HG03108 (cell line): Measurements from ENCODE around the gene CATSPERB.
"Not testable (repeated sequence)": the region's sequence is repeated elsewhere in the genome, so short reads cannot be mapped to it uniquely, and the experiment has no call there.

Experiments used
- ATAC-seq: cut with Tn5 transposase; IDR thresholded peaks from one replicate; pipeline ENCODE4 v1.9.1; 2021; ENCODE audit warnings: moderate library complexity; ENCODE audit not compliant: unreplicated experiment

Gene CATSPERB

GRCh38 chr14:91732859-91733477 is 1.1 kb upstream of the CATSPERB start:
- ATAC-seq, result no peak

DNA sequence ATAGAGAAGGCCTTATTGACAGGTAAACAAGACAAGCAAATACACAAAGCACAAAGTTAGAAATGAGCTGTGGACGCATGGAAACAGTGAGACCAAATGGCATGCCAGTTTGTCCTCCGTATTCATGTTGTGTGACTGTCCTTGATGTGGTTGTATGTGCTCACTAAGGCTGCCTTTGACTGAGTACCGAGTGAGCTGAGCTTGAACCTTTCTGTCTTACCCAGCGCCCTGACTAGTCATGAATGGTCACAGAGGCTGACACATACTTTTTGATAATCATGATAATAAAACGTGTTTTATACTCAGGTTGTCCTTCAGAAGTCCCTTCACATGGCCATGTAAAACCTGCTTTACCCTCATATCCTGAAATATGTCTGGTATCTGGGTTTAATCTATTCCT is 553 bp upstream of the CATSPERB start:
- ATAC-seq, result no peak

GRCh38 chr14:91731018-91731417 is 868 bp downstream of the CATSPERB start:
- ATAC-seq, result no peak

GRCh38 chr14:91729756-91730155 is 2.1 kb downstream of the CATSPERB start:
- ATAC-seq, result no peak

- no peak for ATAC-seq
Observed at GRCh38 chr14:91728616-91729183, 3.2 kb downstream of the CATSPERB start.

GRCh38 chr14:91727121-91727520 is 4.8 kb downstream of the CATSPERB start:
- ATAC-seq, result no peak

DNA sequence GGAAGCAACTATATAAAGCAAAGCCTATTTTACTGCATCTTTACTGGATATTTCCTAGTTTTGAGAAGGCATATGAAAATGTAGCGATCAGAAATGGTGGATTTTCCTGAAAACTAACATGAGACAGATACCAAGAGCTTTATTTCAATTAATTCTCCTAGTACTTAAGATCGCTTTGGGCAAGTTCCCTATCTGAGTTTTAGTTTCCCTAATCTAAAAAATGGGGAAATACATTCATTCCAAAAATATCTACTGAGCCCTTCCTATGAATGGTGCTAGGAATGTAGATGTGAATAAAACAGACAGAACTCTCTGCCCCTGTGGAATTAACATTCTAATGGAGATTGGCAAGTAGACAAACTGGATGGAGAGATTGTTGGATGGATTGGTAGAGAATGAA is 8.4 kb downstream of the CATSPERB start:
- no peak for ATAC-seq

DNA sequence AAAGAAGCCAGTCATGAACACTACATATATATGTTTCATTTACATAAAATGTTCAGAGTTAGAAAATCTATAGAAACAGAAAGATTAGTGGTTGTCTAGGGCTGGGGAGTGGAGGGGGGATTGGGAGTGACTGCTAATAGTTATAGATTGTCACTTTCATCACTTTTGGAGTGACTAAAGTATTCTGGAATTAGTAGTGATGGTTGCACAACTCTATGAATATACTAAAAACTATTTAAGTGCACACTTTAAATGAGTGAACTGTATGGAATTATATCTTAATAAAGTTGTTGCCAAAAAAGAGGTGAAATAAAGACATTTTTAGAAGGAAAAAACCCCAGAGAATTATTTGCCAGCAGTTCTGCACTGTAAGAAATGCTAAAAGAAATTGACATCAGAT is 9.5 kb downstream of the CATSPERB start:
- no peak for ATAC-seq

GRCh38 chr14:91719839-91720238 is 12.0 kb downstream of the CATSPERB start:
- no peak for ATAC-seq

GRCh38 chr14:91716999-91717398 is 14.9 kb downstream of the CATSPERB start:
- no peak for ATAC-seq

GRCh38 chr14:91714805-91715204 is 17.1 kb downstream of the CATSPERB start:
- no peak for ATAC-seq

DNA sequence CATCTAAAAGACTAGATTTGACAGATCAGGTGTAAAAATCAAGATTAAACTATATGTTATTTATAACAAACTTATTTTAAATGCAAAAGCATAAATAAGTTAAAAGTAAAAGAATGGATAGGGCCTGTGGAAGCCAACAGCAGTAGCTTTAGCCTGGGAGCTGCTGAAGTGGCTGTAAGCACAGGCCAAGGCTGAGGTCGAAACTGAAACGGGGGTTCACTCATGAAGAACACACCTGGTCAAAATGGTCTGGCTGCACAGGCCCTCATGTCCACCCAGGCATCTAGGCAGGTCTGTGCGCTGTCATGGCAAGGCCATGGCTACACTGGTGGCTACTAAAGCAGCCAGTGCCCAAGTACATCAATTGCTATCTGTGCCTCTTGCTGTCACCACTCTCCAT is 23.1 kb downstream of the CATSPERB start:
- ATAC-seq, result no peak

DNA sequence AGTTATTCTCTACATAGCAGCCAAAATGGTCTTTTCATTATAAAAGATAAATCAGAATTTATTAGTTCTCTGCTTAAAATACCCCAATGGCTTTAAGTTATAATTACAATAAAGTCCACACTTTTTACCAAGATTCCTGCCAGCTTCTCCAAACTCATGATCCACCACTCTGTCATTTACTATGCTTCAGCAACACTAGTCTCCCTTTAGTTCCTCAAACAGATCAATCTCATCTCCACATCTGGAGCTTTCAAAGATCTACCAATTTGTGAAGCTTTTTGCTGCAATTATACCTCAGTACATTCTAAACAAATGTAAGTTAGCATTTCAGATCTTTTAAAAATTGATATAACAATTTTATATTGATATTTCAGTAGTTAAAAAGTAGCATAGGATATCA is 24.9 kb downstream of the CATSPERB start:
- ATAC-seq, result no peak

DNA sequence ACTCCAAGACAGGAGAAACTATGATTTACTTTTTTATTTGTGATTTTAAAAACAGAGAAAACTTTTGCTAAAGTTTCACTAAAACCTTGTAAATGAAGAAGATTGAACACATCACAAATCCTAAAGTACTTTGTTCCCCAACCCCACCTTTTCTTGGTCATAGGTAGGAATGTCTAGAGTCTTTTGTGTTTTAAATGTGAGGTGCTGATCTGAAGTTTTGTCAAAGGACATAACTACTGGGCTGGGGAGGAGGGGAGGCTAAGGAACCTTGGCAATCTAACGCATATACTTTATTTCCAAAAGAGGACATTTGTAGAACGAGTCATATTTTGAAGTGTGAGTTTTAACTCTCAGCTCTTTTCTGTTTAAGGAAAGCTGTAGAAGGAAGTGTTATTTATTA is 37.2 kb downstream of the CATSPERB start:
- no peak for ATAC-seq

DNA sequence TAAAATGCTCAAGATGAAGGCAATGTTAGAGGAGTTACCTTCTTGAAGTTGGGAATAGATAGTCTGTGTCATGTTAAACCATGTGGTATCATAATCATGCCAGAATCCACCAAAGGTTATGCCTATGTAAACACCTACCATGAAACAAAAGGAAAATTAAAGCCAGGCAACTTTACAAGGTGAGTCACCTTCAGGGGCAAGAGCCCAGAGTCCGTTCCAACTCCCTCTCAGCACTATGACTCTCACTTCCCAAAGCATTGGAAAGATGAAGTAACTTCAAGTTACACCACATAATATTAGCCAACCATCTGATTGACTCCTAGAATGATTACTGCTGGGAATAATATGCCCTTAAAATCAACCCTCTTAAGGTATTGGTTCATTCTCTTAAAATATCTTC is 38.5 kb downstream of the CATSPERB start:
- ATAC-seq, result no peak

GRCh38 chr14:91692075-91692474 is 39.8 kb downstream of the CATSPERB start:
- no peak for ATAC-seq

DNA sequence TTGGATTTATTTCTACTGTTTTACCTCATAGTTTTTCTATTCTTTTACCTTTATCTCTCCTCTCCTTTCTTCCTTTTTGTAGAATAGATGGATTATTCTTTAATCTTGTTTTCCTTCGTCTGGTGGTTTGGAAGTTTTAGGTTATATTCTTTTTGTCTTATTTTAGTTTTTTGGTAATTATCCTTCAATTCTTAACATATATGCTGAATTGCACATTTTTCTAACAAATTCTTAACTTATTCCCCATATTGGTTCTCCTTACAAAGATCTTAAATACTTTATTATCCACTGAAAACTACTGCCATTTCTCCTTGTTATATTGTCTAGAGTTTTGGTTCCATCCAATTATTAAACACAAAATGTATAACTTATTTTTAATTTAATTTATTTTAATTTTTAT is 42.3 kb downstream of the CATSPERB start:
- no peak for ATAC-seq

- ATAC-seq, result not testable (repeated sequence)
Observed at GRCh38 chr14:91687436-91687835, 44.5 kb downstream of the CATSPERB start.

GRCh38 chr14:91685600-91685999 is 46.3 kb downstream of the CATSPERB start:
- no peak for ATAC-seq

DNA sequence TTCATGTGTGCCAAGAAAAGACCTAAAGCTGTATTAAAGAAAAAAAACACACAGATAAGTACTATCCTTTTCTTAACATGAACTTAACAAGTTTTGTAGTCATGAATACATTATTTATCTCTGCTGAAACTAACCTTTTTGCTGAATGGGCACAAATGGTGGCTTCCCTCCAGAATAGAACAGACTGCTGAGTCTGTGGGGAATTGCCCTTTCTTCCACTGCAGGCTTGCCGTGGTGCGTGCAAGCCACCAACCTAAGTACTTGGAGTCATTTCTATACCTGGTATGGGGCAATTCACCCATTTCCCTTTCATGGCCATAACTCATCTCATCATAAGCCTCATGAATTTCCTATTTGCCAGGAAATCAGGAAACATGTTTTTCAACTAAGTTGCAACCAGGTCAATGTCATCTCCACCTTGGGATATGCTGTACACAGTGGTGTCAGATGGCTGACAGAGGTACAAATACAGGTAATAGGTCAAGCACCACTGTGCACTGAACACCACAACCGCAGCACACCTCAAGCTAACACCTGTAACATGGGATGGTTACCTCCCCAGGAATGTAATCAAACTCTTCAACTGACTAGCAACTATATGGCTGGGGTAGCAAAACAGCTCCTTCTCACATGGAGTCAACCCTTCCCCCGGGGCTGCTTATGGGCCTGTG is 49.9 kb downstream of the CATSPERB start:
- no peak for ATAC-seq

DNA sequence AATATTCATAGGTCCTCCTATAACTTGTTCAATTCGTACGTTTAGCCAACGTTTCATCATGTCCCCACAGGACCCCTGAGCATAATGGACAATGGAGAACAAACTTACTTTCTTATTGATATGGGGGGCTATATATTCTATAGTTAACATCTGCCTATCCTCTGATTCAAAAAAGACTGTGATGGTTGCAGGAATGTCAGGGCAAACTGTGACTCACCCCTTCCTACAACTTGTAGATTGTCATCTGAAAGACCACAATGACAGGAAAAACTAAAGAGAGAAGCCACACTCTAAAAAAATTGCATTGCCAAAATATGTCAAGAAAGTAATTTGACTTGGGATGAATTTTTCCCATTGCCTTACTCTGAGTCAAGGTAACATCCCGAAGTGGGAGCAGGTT is 50.8 kb downstream of the CATSPERB start:
- no peak for ATAC-seq

DNA sequence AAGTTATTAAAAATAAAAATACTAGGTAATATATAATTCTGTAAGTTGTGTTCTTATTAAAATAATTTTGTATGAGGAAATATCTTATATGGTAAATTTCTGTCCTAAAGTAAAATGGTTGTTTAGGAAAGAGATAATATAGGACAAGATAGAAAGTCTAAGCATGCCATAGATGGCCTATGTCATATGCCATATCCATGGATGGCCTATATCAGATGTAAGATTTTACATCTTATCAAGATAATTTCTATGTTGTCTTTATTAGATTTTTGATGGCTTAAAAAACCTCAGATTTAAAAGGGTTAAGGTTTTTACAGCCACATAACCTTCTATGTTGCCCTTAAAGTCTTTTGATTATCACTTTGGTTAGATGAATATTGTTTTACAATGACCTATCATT is 52.6 kb downstream of the CATSPERB start:
- ATAC-seq, result no peak

- ATAC-seq, result not testable (repeated sequence)
Observed at GRCh38 chr14:91677687-91678086, 54.2 kb downstream of the CATSPERB start.
